NCI-H1694 treated with DMSO at 0.1 percent for 48 hours (cell line): Measurements from ENCODE around the gene IL22RA1.

ENCODE experiments used
- DNase-seq: peaks from one replicate; lab custom pipeline; 2025; lab: John Stamatoyannopoulos, UW

IL22RA1 gene

GRCh38 chr1:24167008-24167407, 24.1 kb upstream of the IL22RA1 start:
- DNase-seq: no peak

GRCh38 chr1:24165500-24165899, 22.6 kb upstream of the IL22RA1 start:
- DNase-seq: no peak

GRCh38 chr1:24164004-24164403, 21.1 kb upstream of the IL22RA1 start:
- DNase-seq: no peak

GRCh38 chr1:24162201-24162600, 19.3 kb upstream of the IL22RA1 start:
- DNase-seq: no peak

GRCh38 chr1:24161270-24161669, 18.3 kb upstream of the IL22RA1 start:
- no peak for DNase-seq

GRCh38 chr1:24159366-24159765, 16.4 kb upstream of the IL22RA1 start:
- DNase-seq: no peak

GRCh38 chr1:24157918-24158481, 15.1 kb upstream of the IL22RA1 start:
- DNase-seq: no peak

- DNase-seq: no peak
Measured at GRCh38 chr1:24156542-24157260, 13.8 kb upstream of the IL22RA1 start.

- no peak for DNase-seq
Measured at GRCh38 chr1:24155011-24155782, 12.3 kb upstream of the IL22RA1 start.

GRCh38 chr1:24154215-24154614, 11.3 kb upstream of the IL22RA1 start:
- no peak for DNase-seq

GRCh38 chr1:24152631-24153494, 9.9 kb upstream of the IL22RA1 start:
- DNase-seq: no peak

GRCh38 chr1:24151175-24151533, 8.2 kb upstream of the IL22RA1 start:
- no peak for DNase-seq

GRCh38 chr1:24150234-24151174, 7.6 kb upstream of the IL22RA1 start:
- peak; percentile 61 for DNase-seq

- no peak for DNase-seq
Measured at GRCh38 chr1:24149866-24150233, 6.9 kb upstream of the IL22RA1 start.

- no peak for DNase-seq
Measured at GRCh38 chr1:24147816-24148215, 4.9 kb upstream of the IL22RA1 start.

GRCh38 chr1:24147194-24147593, 4.3 kb upstream of the IL22RA1 start:
- DNase-seq: no peak

GRCh38 chr1:24141311-24141997, 1.5 kb downstream of the IL22RA1 start:
- DNase-seq: no peak

GRCh38 chr1:24140741-24141181, 2.2 kb downstream of the IL22RA1 start:
- DNase-seq: no peak

- DNase-seq: no peak
Measured at GRCh38 chr1:24139841-24140425, 3.0 kb downstream of the IL22RA1 start.

GRCh38 chr1:24139222-24139489, 3.8 kb downstream of the IL22RA1 start:
- no peak for DNase-seq
